Sigmoid colon (tissue), 7 donors: ENCODE data around the gene VSIG10L. TPM values are rescaled to one million over a fixed set of nuclear protein-coding genes. Genes with fewer than 3 reads are reported as not detected.

Experiments used
- DNase-seq: peaks from one replicate; pipeline ENCODE4 v3.0.0-alpha.2; 2019
- H3K27ac ChIP-seq, 4 donors: fragments of 200-600 bp; sonication (generic); one replicate each; pipeline ENCODE4 v1.5.1; 2016 to 2019; ENCODE audit warnings: mild to moderate bottlenecking in 1 of 4
- H3K27me3 ChIP-seq, 3 donors: fragments of 200-600 bp; sonication (generic); one replicate each; pipeline ENCODE4 v1.5.1; 2019; ENCODE audit warnings: mild to moderate bottlenecking in 1 of 3
- H3K36me3 ChIP-seq, 4 donors: fragments of 200-600 bp; sonication (generic); one replicate each; pipeline ENCODE4 v1.5.1; 2016 to 2019
- H3K4me1 ChIP-seq, 4 donors: fragments of 200-600 bp; sonication (generic); one replicate each; pipeline ENCODE4 v1.5.1; 2017 to 2019
- H3K4me3 ChIP-seq, 4 donors: fragments of 200-600 bp; sonication (generic); one replicate each; pipeline ENCODE4 v1.5.1; 2017 to 2019; ENCODE audit warnings: mild to moderate bottlenecking in 2 of 4, moderate library complexity in 1 of 4
- H3K9me3 ChIP-seq, 4 donors: fragments of 200-600 bp in 3 of 4; sonication (generic) in 3 of 4; one replicate each; pipeline versions ENCODE4 v1.5.1 to v1.6.1; 2013 to 2019
- CTCF ChIP-seq, 4 experiments: fragments of 450-650 bp in 3 of 4; fragments of 200-600 bp in 1 of 4; IDR thresholded peaks; one replicate each; pipeline ENCODE4 v1.5.1; 2016 to 2019; ENCODE audit warnings: antibody characterized with exemption in 4 of 4, mild to moderate bottlenecking in 3 of 4, moderate library complexity in 2 of 4
- EP300 ChIP-seq, 4 donors: sonication (generic); formaldehyde crosslinking; IDR thresholded peaks; one replicate each; pipeline ENCODE4 v1.6.1; 2017; ENCODE audit warnings: antibody characterized with exemption in 4 of 4
- POLR2A ChIP-seq, 2 donors: fragments of 450-650 bp; IDR thresholded peaks; one replicate each; pipeline ENCODE4 v1.6.1; 2016; ENCODE audit warnings: antibody characterized with exemption in 2 of 2, mild to moderate bottlenecking in 2 of 2, moderate library complexity in 2 of 2
- POLR2AphosphoS5 ChIP-seq, 4 donors: sonication (generic); formaldehyde crosslinking; IDR thresholded peaks; one replicate each; pipeline ENCODE4 v1.6.1; 2017; ENCODE audit warnings: antibody characterized with exemption in 4 of 4
- WGBS, 2 donors: extraction: QIAGEN DNeasy Blood & Tissue Kit; methylation state at CpG; one replicate each; pipeline ENCODE4 v1.1.7; 2013; 5-methylcytosine and 5-hydroxymethylcytosine counted together
- intact Hi-C: fragments of 100-400 bp; cut with DNase I; formaldehyde crosslinking; loops from one replicate; pipeline ENCODE4 v1.15.1; 2023
- polyA plus RNA-seq, 3 donors: library from polyadenylated mRNA; stranded (reverse); fragments of 200-250 nt; gene quantifications; one replicate each; pipeline ENCODE4 v1.2.3, GENCODE V29; 2013
- total RNA-seq, 4 donors: library from RNA; depleted of rRNA; stranded (reverse); fragments of >200 nt; gene quantifications; one replicate each; pipeline ENCODE4 v1.1.0, GENCODE V29; 2016
- donor health status: healthy with polysubstance abuse.
- donor health status: Bipolar disorder and iron deficiency.
- donor health status: healthy.

The VSIG10L gene
- total and polyA plus RNA-seq, 7 donors: 0.55 to 2.1 (median 1.2) TPM

- Histone ChIP-seq H3K36me3 (no peaks in the 10 kb centered on the region), H3K4me3 (no peak overlapping the region), H3K4me1 (peaks cover 0 to 25% (median 18%) of the 10 kb centered on the region in 4 donors), H3K27me3 (no peaks in the 10 kb centered on the region), H3K27ac (no peak overlapping the region), H3K9me3 (no peaks in the 10 kb centered on the region)
- no peak for DNase-seq
- 96 to 97% methylated on average over 13 of the region's 13 CpGs for WGBS, 2 donors
- intact Hi-C loops: loop anchor here (5.0 kb wide), 2 partner anchors 235 to 550 kb away; partner anchors contain the start of genes ZNF175 and ZNF577
- no peak for TF ChIP-seq POLR2A (IDR thresholded peaks at IDR 0.05)
These were observed 4.6 kb downstream of the VSIG10L start for GRCh38 chr19:51337141-51337860.

GRCh38 chr19:51333836-51334460, 8.0 kb downstream of the VSIG10L start:
- Histone ChIP-seq H3K36me3 (no peaks in the 10 kb centered on the region), H3K27me3 (peaks cover 2 to 15% (median 13%) of the 10 kb centered on the region in 3 donors), H3K4me1 (peaks cover 0 to 8% (median 6%) of the 10 kb centered on the region in 4 donors), H3K4me3 (no peak overlapping the region), H3K27ac (no peak overlapping the region), H3K9me3 (peaks cover 0 to 4% (median 0%) of the 10 kb centered on the region in 4 donors)
- intact Hi-C loops: no loop called here
- TF ChIP-seq POLR2A (IDR thresholded peaks at IDR 0.05): no peak
- TF ChIP-seq CTCF (IDR thresholded peaks at IDR 0.05): no peak
- TF ChIP-seq EP300 (IDR thresholded peaks at IDR 0.05): no peak
- no peak for TF ChIP-seq POLR2AphosphoS5 (IDR thresholded peaks at IDR 0.05)
- DNase-seq: no peak
- 90 to 93% methylated on average over 13 of the region's 13 CpGs for WGBS, 2 donors

- Histone ChIP-seq H3K27ac (no peak overlapping the region), H3K27me3 (peaks cover 18 to 37% (median 34%) of the 10 kb centered on the region in 3 donors), H3K4me3 (no peak overlapping the region), H3K9me3 (peaks cover 0 to 4% (median 0%) of the 10 kb centered on the region in 4 donors), H3K4me1 (peaks cover 0 to 14% (median 4%) of the 10 kb centered on the region in 4 donors), H3K36me3 (no peaks in the 10 kb centered on the region)
- intact Hi-C loops: no loop called here
- no peak for DNase-seq
- no peak for TF ChIP-seq EP300 (IDR thresholded peaks at IDR 0.05)
- no peak for TF ChIP-seq POLR2AphosphoS5 (IDR thresholded peaks at IDR 0.05)
- no peak for TF ChIP-seq CTCF (IDR thresholded peaks at IDR 0.05)
- no peak for TF ChIP-seq POLR2A (IDR thresholded peaks at IDR 0.05)
- 94 to 95% methylated on average over 6 of the region's 6 CpGs for WGBS, 2 donors
These were observed 10.2 kb downstream of the VSIG10L start for GRCh38 chr19:51331716-51332115.

- H3K36me3 ChIP-seq: no peaks in the 10 kb centered on the region
- no peak overlapping the region for H3K4me3 ChIP-seq
- no peak for DNase-seq
- peaks cover 0 to 4% (median 0%) of the 10 kb centered on the region in 4 donors for H3K9me3 ChIP-seq
- H3K27ac ChIP-seq: no peak overlapping the region
- intact Hi-C loops: no loop called here
- peaks cover 0 to 14% (median 4%) of the 10 kb centered on the region in 4 donors for H3K4me1 ChIP-seq
- WGBS, 2 donors: 65 to 79% methylated on average over 3 of the region's 3 CpGs
- TF ChIP-seq EP300 (IDR thresholded peaks at IDR 0.05) (no peak), CTCF (IDR thresholded peaks at IDR 0.05) (no peak), POLR2A (IDR thresholded peaks at IDR 0.05) (no peak), POLR2AphosphoS5 (IDR thresholded peaks at IDR 0.05) (no peak)
- H3K27me3 ChIP-seq: peaks cover 23 to 43% (median 40%) of the 10 kb centered on the region in 3 donors
These were observed 10.7 kb downstream of the VSIG10L start for GRCh38 chr19:51331193-51331592.

GRCh38 chr19:51330366-51330765, 11.6 kb downstream of the VSIG10L start:
- DNase-seq: no peak
- H3K27me3 ChIP-seq: peaks cover 23 to 51% (median 46%) of the 10 kb centered on the region in 3 donors
- peaks cover 0 to 14% (median 4%) of the 10 kb centered on the region in 4 donors for H3K4me1 ChIP-seq
- no peaks in the 10 kb centered on the region for H3K36me3 ChIP-seq
- intact Hi-C loops: no loop called here
- TF ChIP-seq POLR2A (IDR thresholded peaks at IDR 0.05) (no peak), EP300 (IDR thresholded peaks at IDR 0.05) (no peak), CTCF (IDR thresholded peaks at IDR 0.05) (no peak), POLR2AphosphoS5 (IDR thresholded peaks at IDR 0.05) (no peak)
- H3K9me3 ChIP-seq: peaks cover 0 to 4% (median 0%) of the 10 kb centered on the region in 4 donors
- H3K4me3 ChIP-seq: no peak overlapping the region
- 96 to 97% methylated on average over 4 of the region's 4 CpGs for WGBS, 2 donors
- H3K27ac ChIP-seq: no peak overlapping the region
